ENCODE data around the gene LASP1.

Gene LASP1

GRCh38 chr17:38871247-38872015 lies 1.6 kb downstream of the LASP1 start:
- no peak for TF ChIP-seq CTCF (IDR thresholded peaks at IDR 0.05; ENCODE audit: low read depth, low read length)
- H3K4me3 ChIP-seq (replicated peaks in 1 of 2; ENCODE audit: low read depth in 2 of 2, low read length in 2 of 2), result peak overlapping the region; percentile 99
- DNase-seq (ENCODE audit: low read depth in 2 of 2), result peak; percentile 68 to 83

DNA sequence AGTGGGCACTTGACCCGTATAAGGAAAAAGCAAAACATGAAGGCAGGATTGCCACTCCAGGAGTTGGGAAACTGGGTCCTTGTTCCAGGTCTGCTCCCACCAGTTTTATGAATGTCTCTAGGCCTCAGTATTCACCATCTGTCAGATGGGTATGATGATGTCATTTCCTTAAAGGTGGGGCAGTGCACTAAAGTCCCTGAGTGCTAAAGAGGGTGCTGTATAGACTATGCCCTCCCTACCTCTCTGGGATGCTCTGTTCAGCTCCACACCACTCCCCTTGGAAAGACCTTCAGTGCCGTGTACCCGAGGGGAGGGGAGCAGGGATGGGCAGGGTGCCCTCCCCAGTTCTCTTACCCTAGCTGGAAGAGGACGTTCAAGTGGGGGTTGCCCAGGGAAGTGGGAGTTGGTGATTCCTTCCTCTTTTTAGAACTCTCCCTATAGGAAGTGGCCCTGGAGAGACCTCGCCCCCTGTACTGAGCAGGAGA lies 2.2 kb downstream of the LASP1 start:
- DNase-seq (ENCODE audit: low read depth in 2 of 2), result no peak
- TF ChIP-seq CTCF (IDR thresholded peaks at IDR 0.05; ENCODE audit: low read depth, low read length), result no peak
- peak overlapping the region; percentile 99 for H3K4me3 ChIP-seq (replicated peaks in 1 of 2; ENCODE audit: low read depth in 2 of 2, low read length in 2 of 2)

DNA sequence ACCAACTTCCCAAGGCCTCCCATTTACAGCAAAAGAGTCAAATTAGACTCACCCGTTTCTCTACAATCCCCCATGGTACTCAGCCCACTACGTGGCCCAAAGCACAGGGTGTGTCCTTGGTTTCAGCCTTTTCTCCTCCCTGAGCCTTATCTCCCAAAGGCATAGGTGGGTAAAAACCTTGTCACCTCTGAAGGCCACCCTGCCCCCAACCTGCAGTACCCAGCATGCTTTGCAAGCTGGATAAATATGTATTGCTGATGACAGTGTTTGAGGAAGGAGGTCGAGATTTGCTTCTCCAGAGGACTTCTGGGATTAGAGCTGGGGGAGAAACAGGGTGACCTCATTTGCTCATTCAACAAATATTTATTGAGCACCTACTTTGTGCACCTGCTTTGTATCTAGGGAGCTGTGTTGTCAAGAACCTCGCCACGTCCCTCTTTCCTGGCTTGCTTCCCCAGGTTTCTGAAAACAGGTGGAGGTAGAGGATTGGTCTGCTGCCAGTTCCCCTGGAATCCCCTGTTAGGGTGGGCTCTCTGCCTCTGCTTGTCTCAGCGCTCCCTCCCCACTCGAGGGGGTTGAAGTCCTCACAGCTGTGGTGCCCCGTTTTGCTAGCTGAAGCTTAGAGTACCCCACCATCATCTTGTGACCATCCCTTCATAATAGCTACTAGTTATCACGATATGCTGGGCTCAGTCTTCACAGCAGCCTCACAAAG lies 3.0 kb downstream of the LASP1 start:
- DNase-seq (ENCODE audit: low read depth in 2 of 2), result no peak
- TF ChIP-seq CTCF (IDR thresholded peaks at IDR 0.05; ENCODE audit: low read depth, low read length), result no peak
- peak overlapping the region in 1 of 2 donors; percentile 99 for H3K4me3 ChIP-seq (replicated peaks in 1 of 2; ENCODE audit: low read depth in 2 of 2, low read length in 2 of 2)

- no peak for DNase-seq (ENCODE audit: low read depth in 2 of 2)
- no peak for TF ChIP-seq CTCF (IDR thresholded peaks at IDR 0.05; ENCODE audit: low read depth, low read length)
- peak overlapping the region in 1 of 2 donors; percentile 19 for H3K4me3 ChIP-seq (replicated peaks in 1 of 2; ENCODE audit: low read depth in 2 of 2, low read length in 2 of 2)
Observed at GRCh38 chr17:38873640-38874380, 4.0 kb downstream of the LASP1 start.

DNA sequence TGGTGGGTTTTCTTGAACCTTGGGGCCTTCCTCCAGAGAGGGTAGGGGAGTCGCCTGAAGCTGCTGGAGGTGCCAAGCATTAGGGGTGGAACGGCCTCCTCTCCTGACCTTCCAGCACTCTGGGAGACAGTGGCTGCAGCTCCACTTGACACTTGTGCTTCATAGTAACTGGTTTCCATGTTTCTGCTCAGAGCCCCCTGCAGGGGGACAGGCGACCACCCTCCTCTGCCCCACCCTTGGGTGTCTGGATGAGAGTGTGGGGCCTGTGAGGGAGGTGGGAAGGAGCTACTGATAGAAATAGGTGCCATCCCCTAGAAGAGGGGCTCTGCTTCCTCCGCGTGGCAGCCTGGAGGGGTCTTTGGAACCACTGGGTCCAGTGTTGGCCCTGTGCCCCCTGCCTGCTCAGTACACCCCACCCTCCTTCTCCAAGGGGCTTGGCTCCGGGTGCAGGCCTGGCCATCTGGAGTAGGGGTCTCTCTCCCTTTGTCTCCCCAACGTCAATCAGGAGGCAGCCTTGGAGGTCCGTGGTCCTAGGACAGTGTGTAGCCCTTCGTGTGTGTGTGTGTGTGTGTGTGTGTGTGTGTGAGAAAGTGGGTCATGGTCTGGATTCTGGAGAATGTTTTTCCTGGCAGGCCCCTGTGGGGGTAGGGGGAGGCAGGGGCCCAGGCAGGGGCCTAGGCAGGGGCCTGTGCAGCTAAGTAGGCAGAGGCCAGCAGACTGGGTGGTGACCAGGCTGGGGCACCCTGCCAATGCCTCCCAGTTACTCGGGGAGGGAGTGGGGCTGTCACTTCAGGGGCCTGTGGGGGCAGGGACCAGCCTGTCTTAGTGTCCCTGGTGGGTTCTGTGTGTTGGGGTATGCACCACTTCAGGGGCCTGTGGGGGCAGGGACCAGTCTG lies 4.9 kb downstream of the LASP1 start:
- no peak for TF ChIP-seq CTCF (IDR thresholded peaks at IDR 0.05; ENCODE audit: low read depth, low read length)
- peak overlapping the region; percentile 5 to 14 for H3K4me3 ChIP-seq (replicated peaks in 1 of 2; ENCODE audit: low read depth in 2 of 2, low read length in 2 of 2)
- DNase-seq (ENCODE audit: low read depth in 2 of 2), result peak in 1 of 2 donors; percentile 64

Measured in cardiac fibroblast (primary cell).